Pancreas (tissue), 10 donors: Measurements from ENCODE around the gene MYT1. TPM values are rescaled to one million over a fixed set of nuclear protein-coding genes. Genes with fewer than 3 reads are reported as not detected.

Experiments
- ATAC-seq, 4 donors: fragments of 200-7000 bp; cut with Tn5 transposase; one replicate each; pipeline versions ENCODE4 v1.8.0 to v1.9.1; 2020; ENCODE audit warnings: mild to moderate bottlenecking in 4 of 4, moderate library complexity in 4 of 4
- DNase-seq, 6 donors: peaks; one replicate each; pipeline ENCODE4 v3.0.0-alpha.2; 2020
- FAIRE-seq: peaks from 2 replicates; lab custom pipeline; 2012; peaks lifted over from hg19 to GRCh38; lab: Jason Lieb, UNC
- H3K27ac ChIP-seq, 4 donors: fragments of 200-600 bp; sonication (generic); 1 replicate in 3 of 4; 2 replicates in 1 of 4; pipeline versions ENCODE4 v1.5.0 to v1.8.0; 2020
- H3K27me3 ChIP-seq, 4 donors: fragments of 200-600 bp; one replicate each; pipeline ENCODE4 v1.8.0; 2021
- H3K36me3 ChIP-seq, 3 donors: fragments of 200-600 bp; sonication (generic) in 1 of 3; one replicate each; pipeline versions ENCODE4 v1.5.0 to v1.8.0; 2020 to 2021
- H3K4me1 ChIP-seq, 3 donors: fragments of 200-600 bp; one replicate each; pipeline ENCODE4 v1.8.0; 2021
- H3K4me3 ChIP-seq, 4 donors: fragments of 200-600 bp; sonication (generic) in 2 of 4; one replicate each; pipeline versions ENCODE4 v1.5.0 to v1.8.0; 2020 to 2021
- H3K9me3 ChIP-seq, 4 donors: fragments of 200-600 bp; one replicate each; pipeline ENCODE4 v1.8.0; 2021
- WGBS, 2 donors: extraction: QIAGEN DNeasy Blood & Tissue Kit; methylation state at CpG; one replicate each; pipeline ENCODE4 v1.1.7; 2013; 5-methylcytosine and 5-hydroxymethylcytosine counted together
- intact Hi-C, 3 donors: fragments of 100-400 bp; cut with DNase I; formaldehyde crosslinking; loops; one replicate each; pipeline versions ENCODE4 v1.11.1 to v1.14.2; 2022
- polyA plus RNA-seq, 2 donors: library from polyadenylated mRNA; stranded (reverse); fragments of 200-250 nt; gene quantifications; one replicate each; pipeline ENCODE4 v1.2.3, GENCODE V29; 2013
- total RNA-seq, 6 donors: library from RNA; stranded (reverse); fragmentation: NEBNext Ultra II Directional in 4 of 6; extraction: Animal tissue kit (Norgen Biotek cat#: 25700) in 4 of 6; gene quantifications; one replicate each; pipeline versions ENCODE4 v1.2.1 to v1.2.4, GENCODE V29; 2021 to 2023
- TF ChIP-seq, protein P1 (sequence below), 4 donors: fragments of 200-600 bp; sonication (generic) in 3 of 4; IDR thresholded peaks; one replicate each; pipeline versions ENCODE4 v1.5.0 to v1.8.0; 2021; ENCODE audit warnings: antibody characterized with exemption in 4 of 4
- donor health status: healthy with polysubstance abuse.
- donor health status: DM: no; HTN: no; CAD: no; lungs with moderate emphysema.
- donor health status: DM: no; HTN: no; CAD: no.
- donor health status: control.
- donor health status: control.
- donor health status: Bipolar disorder and iron deficiency.
- donor health status: DM: yes; HTN: yes; CAD: no.
- donor health status: DM: no; HTN: no; CAD: no.
- donor health status: DM: no; HTN: no; CAD: no.
- donor health status: DM: yes; HTN: yes; CAD: no.

MYT1 gene
- total and polyA plus RNA-seq, 8 donors = 0.13 to 5.1 (median 0.52) TPM

GRCh38 chr20:64169091-64169560, 4.9 kb downstream of the MYT1 start:
- 72 to 86% methylated on average over 10 of the region's 10 CpGs for WGBS, 2 donors
- TF ChIP-seq, protein P1, sequence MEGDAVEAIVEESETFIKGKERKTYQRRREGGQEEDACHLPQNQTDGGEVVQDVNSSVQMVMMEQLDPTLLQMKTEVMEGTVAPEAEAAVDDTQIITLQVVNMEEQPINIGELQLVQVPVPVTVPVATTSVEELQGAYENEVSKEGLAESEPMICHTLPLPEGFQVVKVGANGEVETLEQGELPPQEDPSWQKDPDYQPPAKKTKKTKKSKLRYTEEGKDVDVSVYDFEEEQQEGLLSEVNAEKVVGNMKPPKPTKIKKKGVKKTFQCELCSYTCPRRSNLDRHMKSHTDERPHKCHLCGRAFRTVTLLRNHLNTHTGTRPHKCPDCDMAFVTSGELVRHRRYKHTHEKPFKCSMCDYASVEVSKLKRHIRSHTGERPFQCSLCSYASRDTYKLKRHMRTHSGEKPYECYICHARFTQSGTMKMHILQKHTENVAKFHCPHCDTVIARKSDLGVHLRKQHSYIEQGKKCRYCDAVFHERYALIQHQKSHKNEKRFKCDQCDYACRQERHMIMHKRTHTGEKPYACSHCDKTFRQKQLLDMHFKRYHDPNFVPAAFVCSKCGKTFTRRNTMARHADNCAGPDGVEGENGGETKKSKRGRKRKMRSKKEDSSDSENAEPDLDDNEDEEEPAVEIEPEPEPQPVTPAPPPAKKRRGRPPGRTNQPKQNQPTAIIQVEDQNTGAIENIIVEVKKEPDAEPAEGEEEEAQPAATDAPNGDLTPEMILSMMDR (IDR thresholded peaks at IDR 0.05) = no peak
- Histone ChIP-seq H3K36me3 (no peaks in the 10 kb centered on the region), H3K4me3 (no peak overlapping the region), H3K9me3 (no peaks in the 10 kb centered on the region), H3K4me1 (no peaks in the 10 kb centered on the region), H3K27me3 (peaks cover 0 to 1% (median 0%) of the 10 kb centered on the region in 4 donors), H3K27ac (no peak overlapping the region)
- DNase-seq = no peak
- no peak for FAIRE-seq
- ATAC-seq = no peak
- intact Hi-C loops = no loop called here

DNA sequence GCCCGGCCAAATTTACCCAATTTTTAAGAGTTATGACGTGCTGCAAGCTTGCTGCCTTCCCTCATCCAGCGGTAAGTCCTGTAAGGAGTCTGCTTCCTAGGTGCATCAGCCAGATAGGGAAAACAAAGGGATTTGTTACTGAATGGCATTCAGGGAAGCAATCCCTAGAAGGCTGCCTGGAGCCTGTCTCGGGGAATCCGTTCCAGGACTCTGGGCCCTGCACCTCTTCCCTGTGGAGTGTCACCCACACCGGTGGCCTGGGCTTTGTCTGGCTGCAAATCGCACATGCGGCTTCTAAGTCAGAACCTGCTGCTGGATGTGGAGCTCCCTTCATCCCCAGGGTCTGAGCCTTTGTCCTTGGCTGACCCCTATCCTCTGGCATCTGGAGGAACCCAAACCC, 7.0 kb downstream of the MYT1 start:
- ATAC-seq (no peak), DNase-seq (no peak), FAIRE-seq (no peak)
- no peaks in the 10 kb centered on the region for H3K9me3 ChIP-seq
- no peaks in the 10 kb centered on the region for H3K4me1 ChIP-seq
- no peaks in the 10 kb centered on the region for H3K36me3 ChIP-seq
- no peaks in the 10 kb centered on the region for H3K27me3 ChIP-seq
- WGBS, 2 donors = 65 to 73% methylated on average over 8 of the region's 8 CpGs
- intact Hi-C loops = no loop called here
- no peak overlapping the region for H3K27ac ChIP-seq
- no peak overlapping the region for H3K4me3 ChIP-seq
- TF ChIP-seq, protein P1 (IDR thresholded peaks at IDR 0.05) = no peak

DNA sequence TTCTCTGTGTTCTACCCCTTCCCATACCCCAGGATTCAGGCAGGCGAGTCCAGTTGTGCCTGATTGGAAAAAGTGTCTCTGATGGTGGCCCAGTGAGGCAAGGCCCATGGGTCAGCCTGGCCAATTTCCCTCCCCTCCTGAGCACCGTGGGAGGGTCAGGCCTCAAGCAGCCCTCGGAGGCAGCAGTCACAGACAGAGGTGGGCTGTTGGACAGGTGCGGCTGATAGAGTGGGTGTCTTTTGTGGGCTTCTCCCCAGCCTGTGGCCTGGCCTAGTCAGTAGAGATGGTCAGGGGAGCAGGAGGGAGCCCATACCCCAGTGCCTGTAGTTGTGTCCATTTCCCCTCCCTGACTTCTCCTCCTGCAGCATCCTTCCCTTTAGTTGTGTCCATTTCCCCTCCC, 8.9 kb downstream of the MYT1 start:
- H3K36me3 ChIP-seq = no peaks in the 10 kb centered on the region
- intact Hi-C loops = no loop called here
- no peak overlapping the region for H3K4me3 ChIP-seq
- FAIRE-seq (no peak), DNase-seq (no peak), ATAC-seq (no peak)
- TF ChIP-seq, protein P1 (IDR thresholded peaks at IDR 0.05) = no peak
- no peaks in the 10 kb centered on the region for H3K9me3 ChIP-seq
- no peak overlapping the region for H3K27ac ChIP-seq
- no peaks in the 10 kb centered on the region for H3K27me3 ChIP-seq
- 53 to 76% methylated on average over 4 of the region's 4 CpGs for WGBS, 2 donors
- no peaks in the 10 kb centered on the region for H3K4me1 ChIP-seq

GRCh38 chr20:64176551-64176950, 12.3 kb downstream of the MYT1 start:
- 24 to 27% methylated on average over 11 of the region's 11 CpGs for WGBS, 2 donors
- TF ChIP-seq, protein P1 (IDR thresholded peaks at IDR 0.05) = no peak
- Histone ChIP-seq H3K4me1 (no peaks in the 10 kb centered on the region), H3K27ac (no peak overlapping the region), H3K27me3 (no peaks in the 10 kb centered on the region), H3K4me3 (no peak overlapping the region), H3K9me3 (no peaks in the 10 kb centered on the region), H3K36me3 (no peaks in the 10 kb centered on the region)
- peak in 2 of 4 donors; percentile 74 to 79 for ATAC-seq
- no peak for FAIRE-seq
- DNase-seq = no peak
- intact Hi-C loops = no loop called here

DNA sequence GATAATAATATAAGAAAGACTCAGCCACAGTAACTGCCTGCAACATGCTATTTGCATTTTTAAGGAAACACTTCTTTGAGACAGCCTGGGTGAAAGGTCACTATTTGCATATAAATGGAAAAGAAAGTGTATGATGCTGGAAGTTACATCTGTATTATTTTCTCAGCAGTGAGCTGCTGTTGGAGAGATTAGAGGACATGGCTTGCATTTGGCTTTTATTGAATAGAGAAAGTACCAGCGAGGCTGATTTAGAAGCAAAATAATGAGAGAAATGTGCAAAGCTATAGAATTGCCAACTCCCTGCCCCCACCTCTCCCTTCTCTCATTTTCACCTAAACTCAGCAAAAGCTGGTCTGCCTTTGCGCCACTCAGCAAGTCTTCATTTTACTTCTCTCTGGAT, 12.7 kb downstream of the MYT1 start:
- H3K4me3 ChIP-seq = no peak overlapping the region
- no peak for DNase-seq
- FAIRE-seq = no peak
- H3K4me1 ChIP-seq = no peaks in the 10 kb centered on the region
- TF ChIP-seq, protein P1 (IDR thresholded peaks at IDR 0.05) = no peak
- H3K36me3 ChIP-seq = no peaks in the 10 kb centered on the region
- no peaks in the 10 kb centered on the region for H3K27me3 ChIP-seq
- no peak for ATAC-seq
- 41% methylated on average over 2 of the region's 2 CpGs for WGBS, 2 donors
- H3K27ac ChIP-seq = no peak overlapping the region
- intact Hi-C loops = no loop called here
- no peaks in the 10 kb centered on the region for H3K9me3 ChIP-seq
